Endothelial cell (in vitro differentiated cells): ENCODE measurements around the gene HDAC4. TPM values are rescaled to one million over a fixed set of nuclear protein-coding genes. Genes with fewer than 3 reads are reported as not detected.

Experiments used
- DNase-seq: peaks from one replicate; pipeline ENCODE4 v3.0.0; 2021; ENCODE audit warnings: low spot score
- H3K27ac Mint-ChIP-seq: one replicate; pipeline ENCODE4 v1.8.0; 2021; ENCODE audit warnings: mixed read lengths, inconsistent platforms; ENCODE audit not compliant: unreplicated experiment
- H3K27me3 Mint-ChIP-seq: one replicate; pipeline ENCODE4 v1.8.0; 2021; ENCODE audit warnings: mild to moderate bottlenecking, moderate library complexity, mixed read lengths, inconsistent platforms; ENCODE audit not compliant: unreplicated experiment
- H3K36me3 Mint-ChIP-seq: one replicate; pipeline ENCODE4 v1.8.0; 2021; ENCODE audit warnings: mild to moderate bottlenecking, low read depth, mixed read lengths, inconsistent platforms; ENCODE audit not compliant: unreplicated experiment
- H3K4me1 Mint-ChIP-seq: one replicate; pipeline ENCODE4 v1.8.0; 2021; ENCODE audit warnings: mild to moderate bottlenecking, mixed read lengths, inconsistent platforms; ENCODE audit not compliant: unreplicated experiment
- H3K4me3 Mint-ChIP-seq: one replicate; pipeline ENCODE4 v1.8.0; 2021; ENCODE audit warnings: mild to moderate bottlenecking, mixed read lengths, inconsistent platforms; ENCODE audit not compliant: unreplicated experiment
- H3K9me3 Mint-ChIP-seq: one replicate; pipeline ENCODE4 v1.8.0; 2021; ENCODE audit warnings: mixed read lengths, inconsistent platforms; ENCODE audit not compliant: unreplicated experiment
- total RNA-seq: library from RNA; stranded (reverse); fragmentation: NEBNext Ultra II Directional; extraction: Animal tissue kit (Norgen Biotek cat#: 25700); gene quantifications from one replicate; pipeline ENCODE4 v1.2.1, GENCODE V29; 2021; ENCODE audit not compliant: unreplicated experiment
- TF ChIP-seq, protein P1 (sequence below): fragments of 200-600 bp; sonication (generic); IDR thresholded peaks from one replicate; pipeline ENCODE4 v1.5.0; 2021; ENCODE audit warnings: antibody characterized with exemption; ENCODE audit not compliant: unreplicated experiment

HDAC4 gene
- total RNA-seq, 1 donor from 2014 or later: 26.0 TPM

GRCh38 chr2:239033801-239034560 lies 366.8 kb downstream of the HDAC4 start:
- DNase-seq: no peak
- Mint-ChIP-seq H3K4me3 (no peak overlapping the region), H3K9me3 (no peaks in the 10 kb centered on the region), H3K4me1 (no peaks in the 10 kb centered on the region), H3K27me3 (peaks cover 2% of the 10 kb centered on the region), H3K36me3 (no peaks in the 10 kb centered on the region), H3K27ac (no peak overlapping the region)
- TF ChIP-seq, protein P1, sequence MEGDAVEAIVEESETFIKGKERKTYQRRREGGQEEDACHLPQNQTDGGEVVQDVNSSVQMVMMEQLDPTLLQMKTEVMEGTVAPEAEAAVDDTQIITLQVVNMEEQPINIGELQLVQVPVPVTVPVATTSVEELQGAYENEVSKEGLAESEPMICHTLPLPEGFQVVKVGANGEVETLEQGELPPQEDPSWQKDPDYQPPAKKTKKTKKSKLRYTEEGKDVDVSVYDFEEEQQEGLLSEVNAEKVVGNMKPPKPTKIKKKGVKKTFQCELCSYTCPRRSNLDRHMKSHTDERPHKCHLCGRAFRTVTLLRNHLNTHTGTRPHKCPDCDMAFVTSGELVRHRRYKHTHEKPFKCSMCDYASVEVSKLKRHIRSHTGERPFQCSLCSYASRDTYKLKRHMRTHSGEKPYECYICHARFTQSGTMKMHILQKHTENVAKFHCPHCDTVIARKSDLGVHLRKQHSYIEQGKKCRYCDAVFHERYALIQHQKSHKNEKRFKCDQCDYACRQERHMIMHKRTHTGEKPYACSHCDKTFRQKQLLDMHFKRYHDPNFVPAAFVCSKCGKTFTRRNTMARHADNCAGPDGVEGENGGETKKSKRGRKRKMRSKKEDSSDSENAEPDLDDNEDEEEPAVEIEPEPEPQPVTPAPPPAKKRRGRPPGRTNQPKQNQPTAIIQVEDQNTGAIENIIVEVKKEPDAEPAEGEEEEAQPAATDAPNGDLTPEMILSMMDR: no peak

GRCh38 chr2:239029958-239030357 lies 370.9 kb downstream of the HDAC4 start:
- no peak overlapping the region for H3K4me3 Mint-ChIP-seq
- H3K9me3 Mint-ChIP-seq: no peaks in the 10 kb centered on the region
- H3K4me1 Mint-ChIP-seq: no peaks in the 10 kb centered on the region
- H3K27ac Mint-ChIP-seq: no peak overlapping the region
- TF ChIP-seq, protein P1: no peak
- peaks cover 2% of the 10 kb centered on the region for H3K27me3 Mint-ChIP-seq
- no peaks in the 10 kb centered on the region for H3K36me3 Mint-ChIP-seq
- DNase-seq: no peak

DNA sequence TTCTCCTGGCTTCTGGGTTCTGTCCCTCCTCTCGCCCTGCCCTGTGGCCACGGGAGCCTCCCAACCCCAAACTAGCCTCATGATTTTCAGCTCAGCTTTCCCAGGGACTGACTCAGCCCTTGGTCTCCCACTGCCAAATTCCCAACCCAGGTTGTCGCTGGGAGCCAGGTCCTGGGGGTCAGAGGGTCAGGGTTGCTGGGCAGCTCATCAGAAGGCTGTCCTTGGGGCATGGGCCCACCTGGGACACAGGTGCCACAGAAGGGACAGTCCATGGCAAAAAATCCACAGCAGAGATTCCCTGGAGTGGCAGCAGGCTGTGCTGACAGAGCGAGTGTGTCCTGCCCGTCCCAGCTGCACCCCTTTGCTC lies 372.6 kb downstream of the HDAC4 start:
- TF ChIP-seq, protein P1: no peak
- DNase-seq: no peak
- Mint-ChIP-seq H3K27me3 (no peaks in the 10 kb centered on the region), H3K9me3 (no peaks in the 10 kb centered on the region), H3K4me1 (no peaks in the 10 kb centered on the region), H3K27ac (no peak overlapping the region), H3K4me3 (no peak overlapping the region), H3K36me3 (no peaks in the 10 kb centered on the region)

DNA sequence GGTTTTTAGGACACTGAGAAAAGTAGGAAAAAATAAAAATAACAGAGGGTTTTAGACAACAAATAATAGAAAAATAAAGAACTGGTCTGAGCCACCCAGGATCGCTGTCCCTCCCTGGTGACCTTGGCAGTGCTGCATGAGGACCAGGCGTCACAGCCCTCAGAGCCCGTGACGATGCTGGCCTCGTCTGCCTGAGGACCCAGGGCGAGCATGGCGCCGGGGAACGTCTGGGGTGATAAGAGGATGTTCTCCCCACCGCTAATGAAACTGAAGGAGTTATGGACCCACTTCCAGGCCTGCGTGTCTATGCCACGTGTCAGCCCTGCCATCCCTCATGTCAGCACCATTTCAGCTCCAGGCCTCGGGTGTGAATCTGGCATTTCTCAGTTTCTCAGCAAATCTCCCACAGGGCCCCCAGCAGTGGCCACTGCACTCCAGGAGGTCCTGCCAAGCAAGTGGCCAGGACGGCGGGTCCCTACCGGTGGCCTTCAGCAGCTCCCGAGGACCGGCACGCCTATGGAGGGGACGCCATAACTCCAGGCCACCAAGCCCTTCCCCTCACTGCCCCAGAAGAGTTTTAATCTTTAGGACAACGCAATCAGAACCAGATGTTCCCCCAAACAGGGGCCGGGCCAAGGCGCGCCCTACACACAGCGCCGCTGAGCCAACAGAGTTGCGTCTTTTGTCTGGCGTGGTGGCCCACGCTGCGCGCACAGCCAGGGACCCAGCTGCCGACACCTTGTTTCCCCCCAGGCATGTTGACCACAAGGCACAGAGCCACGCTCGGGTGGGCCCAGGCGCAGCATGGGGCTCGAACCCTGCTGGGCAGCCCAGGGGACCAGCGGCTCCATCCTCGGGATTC lies 373.2 kb downstream of the HDAC4 start:
- no peak for DNase-seq
- TF ChIP-seq, protein P1: no peak
- Mint-ChIP-seq H3K27ac (no peak overlapping the region), H3K9me3 (no peaks in the 10 kb centered on the region), H3K36me3 (no peaks in the 10 kb centered on the region), H3K4me3 (no peak overlapping the region), H3K27me3 (peaks cover under 1% of the 10 kb centered on the region), H3K4me1 (no peaks in the 10 kb centered on the region)
